Measurements from ENCODE around the gene PGAP6.
"Not testable (repeated sequence)": the region's sequence is repeated elsewhere in the genome, so short reads cannot be mapped to it uniquely, and the experiment has no call there.

The PGAP6 gene

GRCh38 chr16:364595-365491, 16.9 kb downstream of the PGAP6 start:
- DNase-seq, result no peak

DNA sequence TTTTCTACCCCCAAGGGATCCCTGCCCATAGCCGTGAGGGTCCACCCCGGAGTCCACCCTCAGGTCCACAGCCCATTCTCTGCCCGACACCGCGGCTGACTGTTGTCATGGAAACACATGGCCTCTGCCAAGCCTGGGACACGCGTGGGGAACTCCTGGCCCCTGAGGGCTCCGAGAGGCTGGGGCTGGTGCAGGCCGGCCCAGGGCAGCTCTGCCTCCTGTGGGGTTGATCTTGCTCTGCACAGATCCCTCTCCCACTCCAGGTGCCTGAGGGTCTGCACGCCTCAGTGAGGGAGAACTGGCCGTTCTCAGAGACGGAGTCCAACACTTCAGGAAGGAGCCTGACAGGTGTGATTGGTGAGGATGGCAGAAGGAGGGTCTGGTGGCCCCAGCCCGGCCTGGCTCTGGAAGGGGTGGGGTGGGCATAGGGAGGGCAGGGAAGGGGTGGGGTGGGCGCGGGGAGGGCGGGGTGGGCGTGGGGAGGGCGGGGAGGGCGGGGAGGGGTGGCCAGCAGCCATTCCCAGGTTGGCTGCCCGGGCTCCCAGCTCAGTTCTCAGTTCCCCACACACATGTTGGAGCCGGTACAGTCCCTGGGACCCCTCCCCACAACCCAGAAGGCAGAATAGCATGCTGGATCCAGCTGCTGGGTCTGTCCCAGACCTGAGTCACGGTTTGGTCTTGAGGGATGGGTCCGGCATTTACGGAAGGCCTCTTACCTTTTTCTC, 17.9 kb downstream of the PGAP6 start:
- DNase-seq, result no peak

DNA sequence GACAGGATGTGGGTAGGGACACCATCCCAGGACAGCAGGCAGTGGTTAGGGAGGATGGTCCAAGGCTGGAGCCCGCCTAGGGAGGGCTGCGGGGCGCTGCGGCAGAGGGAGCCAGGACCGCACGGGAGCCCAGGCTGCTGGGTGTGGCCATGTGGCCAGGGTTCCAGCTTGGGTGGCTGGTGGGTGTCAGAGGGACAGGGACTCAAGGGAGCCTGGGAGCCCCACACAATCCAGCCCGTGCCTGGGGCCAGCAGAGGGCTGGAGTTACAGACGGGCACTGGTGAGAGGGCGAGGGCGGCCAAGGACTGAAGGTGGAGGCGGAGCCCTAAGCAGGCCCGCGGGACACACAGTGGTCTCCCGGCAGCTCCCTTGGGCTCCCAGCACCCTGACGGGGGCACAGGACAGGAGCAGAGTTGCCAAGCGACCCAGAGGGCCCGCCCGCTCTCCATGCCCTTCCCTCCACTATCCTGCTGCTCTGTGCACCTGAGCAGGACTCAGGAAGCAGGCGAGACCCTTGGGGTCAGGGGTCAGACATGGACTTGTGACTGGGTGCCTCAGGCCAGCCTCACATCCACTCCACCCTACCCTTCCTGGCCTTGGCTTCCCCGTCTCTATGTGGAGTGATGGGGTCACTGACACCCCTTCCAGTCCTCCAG, 18.5 kb downstream of the PGAP6 start:
- DNase-seq, result no peak

GRCh38 chr16:362702-362999, 19.1 kb downstream of the PGAP6 start:
- DNase-seq, result not testable (repeated sequence)

DNA sequence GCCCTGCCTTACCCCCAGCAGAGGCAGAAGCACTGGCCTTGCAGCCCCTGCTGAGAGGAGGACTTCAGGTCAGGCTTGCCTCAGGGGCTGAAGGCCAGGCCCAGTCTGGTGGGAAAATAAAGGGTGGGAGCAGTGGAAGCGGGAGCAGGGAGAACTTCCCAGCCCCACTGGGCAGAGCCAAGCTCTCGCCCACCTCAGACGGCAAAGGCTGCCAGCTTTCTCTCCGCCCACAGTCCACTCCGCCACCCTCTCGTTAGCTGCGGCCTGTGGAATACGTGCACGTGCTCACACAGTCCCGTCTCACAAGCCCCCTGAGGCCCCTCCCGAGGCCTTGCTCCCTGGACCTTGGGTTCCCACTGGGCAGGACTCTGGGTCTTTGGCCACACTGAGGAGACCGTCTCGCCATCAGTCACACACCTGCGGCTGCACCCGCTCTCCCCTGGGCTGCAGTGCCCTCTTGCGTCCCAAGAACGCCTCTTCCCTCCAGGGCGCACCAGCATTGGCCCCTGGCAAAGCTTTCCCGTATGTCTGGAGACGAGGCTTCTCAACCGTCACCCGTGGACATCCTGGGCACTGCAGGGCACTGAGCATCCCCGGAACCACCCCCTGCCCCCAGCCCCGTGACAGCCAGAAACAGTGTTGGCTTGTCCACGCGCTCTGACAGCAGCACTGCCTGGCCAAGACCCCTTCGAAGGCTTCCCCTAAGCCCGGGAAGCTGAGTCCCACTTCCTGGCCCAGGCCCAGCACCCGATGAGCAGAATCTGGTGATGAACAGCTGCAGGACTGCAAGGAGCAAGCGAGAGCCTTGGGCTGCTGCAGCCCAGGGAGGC, 19.7 kb downstream of the PGAP6 start:
- peak; percentile 72 for DNase-seq

GRCh38 chr16:361341-361871, 20.4 kb downstream of the PGAP6 start:
- no peak for DNase-seq

- no peak for DNase-seq
These were observed 21.0 kb downstream of the PGAP6 start for GRCh38 chr16:360698-361336.

- no peak for DNase-seq
These were observed 21.7 kb downstream of the PGAP6 start for GRCh38 chr16:359871-360697.

DNA sequence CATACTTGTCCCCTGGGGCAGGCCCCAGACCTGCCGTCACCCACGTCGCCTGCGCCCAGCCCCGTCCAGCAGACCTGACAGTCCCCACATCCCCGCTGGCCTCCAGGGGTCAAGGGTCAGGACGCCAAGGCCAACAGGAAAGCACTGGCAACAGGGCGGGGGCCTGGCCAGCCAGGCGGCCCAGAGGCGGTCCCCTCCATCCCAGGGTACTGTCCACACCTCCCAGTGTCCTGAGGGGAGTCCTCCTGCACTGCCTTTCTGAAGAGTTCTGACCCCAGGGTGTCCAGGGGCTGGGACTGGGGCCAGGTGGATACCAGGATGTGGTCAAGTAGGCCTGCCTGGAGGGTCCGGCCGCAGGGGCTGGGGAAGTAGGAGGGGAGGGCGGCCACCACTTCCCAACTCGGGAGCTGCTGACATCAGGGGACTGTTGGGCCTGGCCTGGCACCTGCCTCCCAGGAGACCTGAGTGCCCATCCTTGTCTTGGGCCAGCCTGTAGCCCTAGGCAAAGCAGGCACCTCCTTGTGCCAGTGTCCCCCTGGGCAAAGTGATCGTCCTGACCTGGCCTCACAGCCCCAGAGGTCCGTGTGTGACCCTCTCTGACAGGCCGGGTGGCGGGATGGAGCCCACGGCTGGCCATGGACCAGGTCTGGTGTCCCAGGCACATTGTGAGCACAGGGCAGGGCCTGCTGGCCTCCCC, 22.6 kb downstream of the PGAP6 start:
- no peak for DNase-seq

- DNase-seq, result no peak
These were observed 25.0 kb downstream of the PGAP6 start for GRCh38 chr16:356741-357140.

- DNase-seq, result peak; percentile 47
These were observed 26.8 kb downstream of the PGAP6 start for GRCh38 chr16:354971-355461.

- DNase-seq, result no peak
These were observed 27.4 kb downstream of the PGAP6 start for GRCh38 chr16:354291-354881.

DNA sequence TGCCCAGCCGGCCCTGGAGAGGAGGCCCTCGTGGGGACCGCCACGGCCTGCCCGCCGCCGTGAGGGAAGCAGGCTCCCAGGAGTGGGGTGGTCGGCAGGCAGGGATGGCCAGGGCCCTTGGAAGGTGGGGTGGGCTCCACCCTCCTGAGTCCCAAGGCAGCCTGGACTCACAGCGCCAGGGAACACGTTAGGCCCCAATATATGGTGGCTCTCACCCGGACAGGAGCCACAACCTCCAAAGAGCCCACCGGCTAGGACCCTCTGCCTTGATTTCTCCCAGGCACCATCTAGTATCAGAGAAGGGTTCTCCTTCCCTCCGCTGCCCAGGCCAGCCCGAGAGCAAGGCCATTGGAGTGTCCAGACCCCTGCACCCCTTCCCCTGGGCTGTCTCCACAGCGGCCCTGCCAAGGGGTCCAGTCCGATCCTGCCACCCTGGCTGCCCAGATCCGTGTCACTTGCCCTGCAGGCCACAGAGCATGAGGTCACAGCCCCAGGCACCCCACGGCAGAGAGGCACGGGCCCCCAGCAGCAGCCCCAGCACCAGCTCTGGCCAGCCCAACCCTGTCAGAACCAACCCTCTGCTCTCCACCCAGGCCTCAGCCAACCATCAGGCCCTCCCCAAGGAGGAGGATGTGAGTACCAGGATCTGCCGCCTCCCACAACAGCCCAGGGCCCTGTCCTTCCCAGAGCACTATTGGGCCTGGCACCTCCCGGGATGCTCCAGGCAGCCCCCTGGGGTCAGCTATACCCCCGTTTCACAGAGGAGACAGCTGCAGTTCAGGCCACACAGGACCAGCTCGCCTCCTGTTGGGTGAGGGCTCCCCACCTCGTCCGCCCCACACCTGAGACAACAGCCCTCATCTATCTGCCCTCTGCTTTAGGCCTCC, 28.1 kb downstream of the PGAP6 start:
- DNase-seq, result no peak

DNA sequence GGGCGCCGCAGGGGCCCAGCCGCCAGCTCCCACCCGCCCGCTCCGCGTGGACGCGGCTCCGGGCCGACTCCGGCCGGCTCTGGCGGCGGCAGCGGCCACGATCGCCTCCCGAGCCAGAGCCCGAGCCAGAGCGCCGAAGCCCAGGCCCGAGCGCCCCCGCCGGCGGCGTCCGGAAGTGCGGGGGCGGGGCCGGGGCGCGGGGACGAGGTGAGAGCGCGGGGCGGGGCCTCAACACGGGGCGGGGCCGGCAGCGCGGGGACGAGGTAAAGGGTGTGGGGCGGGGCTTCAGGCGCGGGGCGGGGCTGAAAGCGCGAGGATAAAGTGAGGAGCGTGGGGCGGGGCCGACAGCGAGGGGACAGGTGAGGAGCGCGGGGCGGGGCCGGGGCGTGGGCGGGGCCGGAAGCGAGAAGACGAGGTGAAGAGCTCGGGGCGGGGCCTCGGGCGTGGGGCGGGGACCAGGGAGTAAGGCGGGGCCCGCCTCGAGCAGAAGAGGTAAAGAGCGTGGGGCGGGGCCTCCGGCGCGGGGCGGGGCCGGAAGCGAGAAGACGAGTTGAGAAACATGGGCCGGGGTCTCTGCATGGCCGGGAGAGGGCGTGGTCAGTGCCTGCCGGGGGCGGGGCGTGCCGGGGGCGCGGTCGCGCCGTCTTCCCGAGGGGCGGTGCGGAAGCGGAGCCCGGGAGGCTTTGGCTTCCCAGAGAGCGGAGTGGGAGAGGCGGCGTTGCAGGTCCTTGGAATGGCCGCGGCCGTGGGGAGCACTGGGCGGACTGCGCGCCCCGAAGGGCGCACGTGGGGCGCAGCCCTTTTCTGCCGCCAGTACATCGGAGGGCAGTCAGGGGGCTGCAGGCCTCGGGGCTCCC, 29.0 kb downstream of the PGAP6 start, which contains the start of gene AXIN1:
Gene AXIN1, minus strand, starts transcription at position 177 of the 857 bp plus-strand sequence. CDS start 5,698 bp downstream, outside the sequence.
- DNase-seq, result peak; percentile 100

DNA sequence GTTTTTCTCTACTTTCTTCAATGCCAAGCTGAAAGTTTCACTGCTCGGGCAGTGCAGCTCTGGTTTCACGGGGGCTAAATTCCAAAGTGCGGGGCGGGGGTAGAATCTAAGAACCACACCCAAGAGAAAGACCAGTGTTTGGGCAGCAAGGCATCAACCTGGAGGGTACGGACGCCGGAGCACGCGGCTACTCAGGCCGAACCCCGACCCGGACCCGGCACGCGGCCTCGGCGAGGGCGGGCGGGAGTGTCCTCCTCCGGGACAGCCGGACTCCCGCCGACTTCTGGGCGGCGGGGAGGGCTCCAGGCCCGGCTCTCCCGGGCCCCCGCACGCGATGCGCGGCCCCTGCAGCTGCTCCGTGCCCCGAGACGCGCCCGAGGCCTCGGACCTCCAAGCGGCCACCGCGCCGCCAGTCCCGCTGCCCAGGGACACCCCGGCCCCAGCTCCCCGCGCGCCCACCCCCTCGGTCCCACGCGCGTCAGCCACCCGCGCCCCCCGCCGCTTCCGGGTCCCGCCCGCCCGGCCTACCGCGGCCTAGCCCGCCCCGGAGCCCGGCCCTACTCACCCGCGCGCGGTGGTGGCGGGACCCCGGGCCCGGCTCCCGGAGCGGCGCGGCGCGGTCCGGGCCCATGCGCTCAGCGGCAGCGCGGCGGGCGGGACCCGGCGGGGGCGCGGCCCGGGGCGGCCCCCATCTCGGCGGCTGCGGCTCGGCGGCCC, 29.8 kb downstream of the PGAP6 start:
- DNase-seq, result peak; percentile 26

DNA sequence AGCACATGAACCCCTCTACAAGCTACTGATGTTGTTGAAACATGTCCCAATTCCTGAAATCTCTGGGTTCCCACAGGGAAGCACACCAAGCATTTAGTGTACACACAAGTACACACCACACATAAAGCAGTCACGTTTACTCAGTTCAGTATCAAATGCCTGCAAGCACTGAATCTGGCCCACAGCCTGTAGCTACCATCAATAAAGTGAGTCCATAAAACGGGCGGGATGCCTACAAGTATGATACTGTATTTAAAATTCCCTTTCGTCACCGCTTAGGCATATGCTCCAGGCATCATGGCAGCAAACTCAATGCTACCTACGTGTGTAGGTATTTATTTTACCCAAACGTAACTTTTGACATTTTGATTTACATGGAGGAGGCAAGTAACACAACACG, 31.6 kb downstream of the PGAP6 start:
- no peak for DNase-seq

GRCh38 chr16:349211-349610, 32.6 kb downstream of the PGAP6 start:
- DNase-seq, result no peak
